ENCODE measurements around the gene IGFL4.
A peak's percentile ranks its signal among the peaks of the same experiment; 100 is the strongest.

IGFL4 gene

DNA sequence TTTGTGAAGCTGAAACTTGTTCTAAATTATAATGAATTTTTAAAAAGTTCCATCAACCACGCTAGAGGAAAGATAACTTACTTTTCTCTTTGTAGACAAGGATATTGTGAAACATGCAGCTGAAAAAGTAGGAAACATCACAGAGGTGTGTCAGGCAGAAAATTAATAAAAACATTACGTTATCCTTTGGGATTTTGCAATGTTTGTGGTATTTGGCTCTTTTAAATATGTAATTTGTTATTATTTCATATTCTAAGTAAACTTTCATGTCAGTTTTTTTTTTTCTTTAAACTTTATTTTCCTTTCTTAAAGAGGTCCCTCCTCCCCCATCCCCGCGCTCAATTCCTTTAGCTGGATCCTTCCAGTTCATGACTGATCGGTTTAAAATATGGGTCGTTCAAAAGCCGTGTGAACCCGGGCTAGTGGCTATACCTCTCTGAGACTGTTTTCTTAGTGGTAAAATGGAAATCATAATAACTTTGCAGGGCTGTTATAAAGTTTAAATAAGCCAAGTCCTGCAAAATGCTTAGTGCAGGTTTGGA is 46.3 kb downstream of the IGFL4 start:
- Histone ChIP-seq H3K27me3 (ENCODE audit: control insufficient read depth in 1 of 2, insufficient read depth in 2 of 2, low read length in 2 of 2) (peaks cover 7 to 9% of the 10 kb centered on the region in 2 donors), H3K27ac (ENCODE audit: low read length) (no peak overlapping the region), H3K4me3 (ENCODE audit: low read length in 2 of 2) (peak overlapping the region; percentile 75 to 93), H3K9me3 (ENCODE audit: control insufficient read depth in 2 of 2, low read length in 2 of 2) (no peaks in the 10 kb centered on the region), H3K36me3 (ENCODE audit: control insufficient read depth in 2 of 2, insufficient read depth in 2 of 2, low read length in 2 of 2) (peaks cover 0 to 4% of the 10 kb centered on the region in 2 donors), H3K9ac (ENCODE audit: low read length in 2 of 2) (no peak overlapping the region), H3K4me1 (ENCODE audit: control insufficient read depth, insufficient read depth, low read length) (peaks cover 16% of the 10 kb centered on the region)

DNA sequence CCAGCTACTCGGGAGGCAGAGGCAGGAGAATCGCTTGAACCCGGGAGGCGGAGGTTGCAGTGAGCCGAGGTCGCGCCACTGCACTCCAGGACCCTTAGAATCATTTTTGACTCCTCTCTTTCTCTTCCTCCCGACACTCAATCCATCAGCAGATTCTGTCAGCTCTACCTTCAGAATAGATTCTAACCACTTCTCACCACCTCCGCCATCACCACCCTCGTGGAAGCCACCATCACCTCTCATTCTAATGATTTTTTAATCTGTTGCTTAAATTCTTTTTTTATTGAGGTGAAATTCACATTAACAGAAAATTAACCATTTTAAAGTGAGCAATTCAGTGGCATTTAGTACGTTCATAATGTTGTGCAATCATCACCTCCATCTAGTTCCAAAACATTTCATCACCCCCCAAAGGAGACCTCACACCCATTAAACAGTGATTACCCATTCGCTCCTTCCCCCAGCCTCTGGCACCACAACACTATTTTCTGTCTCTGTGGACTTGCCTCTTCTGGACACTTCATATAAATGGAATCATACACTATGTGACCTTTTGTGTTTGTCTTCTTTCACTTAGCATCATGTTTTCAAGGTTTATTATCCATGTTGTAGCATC is 50.6 kb downstream of the IGFL4 start:
- H3K9me3 ChIP-seq (ENCODE audit: control insufficient read depth in 2 of 2, low read length in 2 of 2): no peaks in the 10 kb centered on the region
- H3K4me1 ChIP-seq (ENCODE audit: control insufficient read depth, insufficient read depth, low read length): peaks cover 3% of the 10 kb centered on the region
- H3K4me3 ChIP-seq (ENCODE audit: low read length in 2 of 2): no peak overlapping the region
- no peak overlapping the region for H3K27ac ChIP-seq (ENCODE audit: low read length)
- H3K27me3 ChIP-seq (ENCODE audit: control insufficient read depth in 1 of 2, insufficient read depth in 2 of 2, low read length in 2 of 2): peaks cover 3 to 5% of the 10 kb centered on the region in 2 donors
- no peaks in the 10 kb centered on the region for H3K36me3 ChIP-seq (ENCODE audit: control insufficient read depth in 2 of 2, insufficient read depth in 2 of 2, low read length in 2 of 2)
- no peak overlapping the region for H3K9ac ChIP-seq (ENCODE audit: low read length in 2 of 2)
